K562 (cell line): ENCODE measurements around the gene PPP1R3C. TPM values are rescaled to one million over a fixed set of nuclear protein-coding genes. Genes with fewer than 3 reads are reported as not detected.

ENCODE experiments used
- CBFA2T3 ChIP-seq: fragments of 450-650 bp; IDR thresholded peaks from 2 replicates; pipeline ENCODE4 v1.6.1; 2017
- CTBP1 ChIP-seq: fragments of 450-650 bp; IDR thresholded peaks from 2 replicates; pipeline ENCODE4 v1.6.1; 2016; ENCODE audit warnings: borderline replicate concordance
- FOXJ2 ChIP-seq: fragments of 200-800 bp; sonication (Bioruptor generic); IDR thresholded peaks from 2 replicates; pipeline ENCODE4 v1.6.1; 2016; ENCODE audit warnings: missing genetic modification characterization, missing compliant biosample characterization
- GATAD2B ChIP-seq: fragments of 450-650 bp; IDR thresholded peaks from 2 replicates; pipeline ENCODE4 v1.6.1; 2017; ENCODE audit warnings: mild to moderate bottlenecking, borderline replicate concordance
- KLF6 ChIP-seq: fragments of 250-450 bp; sonication (Bioruptor Pico); IDR thresholded peaks from 2 replicates; pipeline ENCODE4 v1.4.0; 2020; ENCODE audit warnings: mild to moderate bottlenecking, moderate library complexity, borderline replicate concordance
- MNT ChIP-seq, 2 experiments: fragments of 450-650 bp; conservative IDR thresholded peaks; 2 replicates each; pipeline ENCODE4 v1.6.1; 2017; ENCODE audit warnings: mild to moderate bottlenecking in 2 of 2, moderate library complexity in 2 of 2
- NFRKB ChIP-seq: fragments of 450-650 bp; IDR thresholded peaks from 2 replicates; pipeline ENCODE4 v1.6.1; 2016; ENCODE audit warnings: low read depth
- NR4A1 ChIP-seq, 2 experiments: fragments of 250-450 bp in 1 of 2; fragments of 450-650 bp in 1 of 2; sonication (Bioruptor Pico) in 1 of 2; IDR thresholded peaks; 2 replicates each; pipeline versions ENCODE4 v1.4.0 to v1.6.1; 2016 to 2020; ENCODE audit warnings: mild to moderate bottlenecking in 2 of 2, missing compliant biosample characterization in 1 of 2, missing genetic modification characterization in 1 of 2, moderate library complexity in 1 of 2
- POLR2B ChIP-seq: fragments of 450-650 bp; IDR thresholded peaks from 2 replicates; pipeline ENCODE4 v1.6.1; 2018; ENCODE audit warnings: low read depth; ENCODE audit not compliant: partially characterized antibody
- SMAD3 ChIP-seq: fragments of 450-650 bp; formaldehyde crosslinking; conservative IDR thresholded peaks from 2 replicates; pipeline ENCODE4 v1.4.0; 2020; ENCODE audit warnings: mild to moderate bottlenecking
- SP2 ChIP-seq: IDR thresholded peaks from 2 replicates; pipeline ENCODE4 v1.6.1; 2011; ENCODE audit warnings: mild to moderate bottlenecking, low read depth, low read length, moderate library complexity; ENCODE audit not compliant: poor library complexity, severe bottlenecking; ENCODE audit errors: extremely low read depth
- TAL1 ChIP-seq: fragments of 450-650 bp; IDR thresholded peaks from 2 replicates; pipeline ENCODE4 v1.6.1; 2016; ENCODE audit warnings: mild to moderate bottlenecking
- TCFL5 ChIP-seq: fragments of 250-450 bp; sonication (Bioruptor Pico); conservative IDR thresholded peaks from 2 replicates; pipeline ENCODE4 v1.6.1; 2021; ENCODE audit warnings: mild to moderate bottlenecking, moderate library complexity, matching md5 sums
- ZNF41 ChIP-seq: fragments of 250-450 bp; sonication (Bioruptor Pico); conservative IDR thresholded peaks from 2 replicates; pipeline ENCODE4 v1.4.0; 2020; ENCODE audit warnings: mild to moderate bottlenecking
- ZNF778 ChIP-seq: fragments of 450-650 bp; formaldehyde crosslinking; IDR thresholded peaks from 2 replicates; pipeline ENCODE4 v1.4.0; 2020; ENCODE audit warnings: mild to moderate bottlenecking, moderate library complexity
- ZSCAN29 ChIP-seq: fragments of 450-650 bp; IDR thresholded peaks from 2 replicates; pipeline ENCODE4 v1.6.1; 2017
- polyA plus RNA-seq, 8 experiments: library from polyadenylated mRNA; depleted of rRNA in 4 of 8; stranded (reverse) in 5 of 8; unstranded in 3 of 8; fragments of >200 nt; fragmentation: Nextera tagmentation in 2 of 8; fragmentation: Illumina TruSeq in 1 of 8; extraction: Ambion mirVana in 2 of 8; extraction: Trizol in 1 of 8; gene quantifications; 2 replicates each; pipeline versions ENCODE4 v1.2.1 to v1.2.3, GENCODE V29; 2011 to 2014; ENCODE audit warnings: inconsistent platforms in 1 of 8, missing spikeins in 1 of 8
- total RNA-seq, 7 experiments: library from RNA; depleted of rRNA in 6 of 7; stranded (reverse); fragments of >200 nt in 6 of 7; fragmentation: Illumina TruSeq in 2 of 7; extraction: Trizol in 2 of 7; gene quantifications; 2 replicates each; pipeline versions ENCODE4 v1.2.1 to v1.2.3, GENCODE V29; 2011 to 2021; ENCODE audit warnings: low replicate concordance in 1 of 7
- TF ChIP-seq, protein P1 (sequence below), 2 experiments: fragments of 450-650 bp; IDR thresholded peaks; 2 replicates each; pipeline ENCODE4 v1.6.1; 2018; ENCODE audit warnings: mild to moderate bottlenecking in 2 of 2, low read depth in 1 of 2; ENCODE audit not compliant: partially characterized antibody in 2 of 2
- TF ChIP-seq, protein P2 (sequence below): fragments of 200-800 bp; sonication (Bioruptor generic); IDR thresholded peaks from 2 replicates; pipeline ENCODE4 v1.6.1; 2017; ENCODE audit warnings: missing genetic modification characterization, missing compliant biosample characterization

Gene PPP1R3C
- total and polyA plus RNA-seq, 9 of the 15 experiments (the other 6 are each of a cell fraction or from before 2014, with no cell fraction given), result 0.06 to 0.24 (median 0.12) TPM; not detected in 3

- TF ChIP-seq NR4A1 (CRISPR knock-in tag; IDR thresholded peaks at IDR 0.05) (no peak), NR4A1 (tag; IDR thresholded peaks at IDR 0.05) (0 out of 2 replicates have a peak, but pooled peaks have one; percentile 25), NFRKB (peak; percentile 55; the same call in 1 of the 2 replicates), FOXJ2 (tag) (0 out of 2 replicates have a peak, but pooled peaks have one; percentile 38), ZNF778 (CRISPR knock-in tag) (no peak), TAL1 (peak; percentile 15; the same call in 1 of the 2 replicates), TCFL5 (CRISPR knock-in tag) (peak; percentile 42; the same call in 1 of the 2 replicates), SMAD3 (CRISPR knock-in tag) (0 out of 2 replicates have a peak, but pooled peaks have one; percentile 28), CTBP1 (no peak), GATAD2B (peak; percentile 40; the same call in 1 of the 2 replicates), SP2 (no peak), ZSCAN29 (no peak), CBFA2T3 (peak; percentile 35), ZNF41 (CRISPR knock-in tag) (0 out of 2 replicates have a peak, but pooled peaks have one; percentile 7), MNT (conservative IDR thresholded peaks at IDR 0.05) (0 out of 4 replicates have a peak, but pooled peaks of 1 of the 2 experiments have one; percentile 14), KLF6 (CRISPR knock-in tag) (peak; percentile 34; the same call in 1 of the 2 replicates), POLR2B (peak; percentile 25)
- TF ChIP-seq, protein P1, sequence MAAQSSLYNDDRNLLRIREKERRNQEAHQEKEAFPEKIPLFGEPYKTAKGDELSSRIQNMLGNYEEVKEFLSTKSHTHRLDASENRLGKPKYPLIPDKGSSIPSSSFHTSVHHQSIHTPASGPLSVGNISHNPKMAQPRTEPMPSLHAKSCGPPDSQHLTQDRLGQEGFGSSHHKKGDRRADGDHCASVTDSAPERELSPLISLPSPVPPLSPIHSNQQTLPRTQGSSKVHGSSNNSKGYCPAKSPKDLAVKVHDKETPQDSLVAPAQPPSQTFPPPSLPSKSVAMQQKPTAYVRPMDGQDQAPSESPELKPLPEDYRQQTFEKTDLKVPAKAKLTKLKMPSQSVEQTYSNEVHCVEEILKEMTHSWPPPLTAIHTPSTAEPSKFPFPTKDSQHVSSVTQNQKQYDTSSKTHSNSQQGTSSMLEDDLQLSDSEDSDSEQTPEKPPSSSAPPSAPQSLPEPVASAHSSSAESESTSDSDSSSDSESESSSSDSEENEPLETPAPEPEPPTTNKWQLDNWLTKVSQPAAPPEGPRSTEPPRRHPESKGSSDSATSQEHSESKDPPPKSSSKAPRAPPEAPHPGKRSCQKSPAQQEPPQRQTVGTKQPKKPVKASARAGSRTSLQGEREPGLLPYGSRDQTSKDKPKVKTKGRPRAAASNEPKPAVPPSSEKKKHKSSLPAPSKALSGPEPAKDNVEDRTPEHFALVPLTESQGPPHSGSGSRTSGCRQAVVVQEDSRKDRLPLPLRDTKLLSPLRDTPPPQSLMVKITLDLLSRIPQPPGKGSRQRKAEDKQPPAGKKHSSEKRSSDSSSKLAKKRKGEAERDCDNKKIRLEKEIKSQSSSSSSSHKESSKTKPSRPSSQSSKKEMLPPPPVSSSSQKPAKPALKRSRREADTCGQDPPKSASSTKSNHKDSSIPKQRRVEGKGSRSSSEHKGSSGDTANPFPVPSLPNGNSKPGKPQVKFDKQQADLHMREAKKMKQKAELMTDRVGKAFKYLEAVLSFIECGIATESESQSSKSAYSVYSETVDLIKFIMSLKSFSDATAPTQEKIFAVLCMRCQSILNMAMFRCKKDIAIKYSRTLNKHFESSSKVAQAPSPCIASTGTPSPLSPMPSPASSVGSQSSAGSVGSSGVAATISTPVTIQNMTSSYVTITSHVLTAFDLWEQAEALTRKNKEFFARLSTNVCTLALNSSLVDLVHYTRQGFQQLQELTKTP (IDR thresholded peaks at IDR 0.05; ENCODE audit: low read depth in 1 of 2, partially characterized antibody in 2 of 2), result peak in 1 of 2 experiments; percentile 44
- TF ChIP-seq, protein P2, sequence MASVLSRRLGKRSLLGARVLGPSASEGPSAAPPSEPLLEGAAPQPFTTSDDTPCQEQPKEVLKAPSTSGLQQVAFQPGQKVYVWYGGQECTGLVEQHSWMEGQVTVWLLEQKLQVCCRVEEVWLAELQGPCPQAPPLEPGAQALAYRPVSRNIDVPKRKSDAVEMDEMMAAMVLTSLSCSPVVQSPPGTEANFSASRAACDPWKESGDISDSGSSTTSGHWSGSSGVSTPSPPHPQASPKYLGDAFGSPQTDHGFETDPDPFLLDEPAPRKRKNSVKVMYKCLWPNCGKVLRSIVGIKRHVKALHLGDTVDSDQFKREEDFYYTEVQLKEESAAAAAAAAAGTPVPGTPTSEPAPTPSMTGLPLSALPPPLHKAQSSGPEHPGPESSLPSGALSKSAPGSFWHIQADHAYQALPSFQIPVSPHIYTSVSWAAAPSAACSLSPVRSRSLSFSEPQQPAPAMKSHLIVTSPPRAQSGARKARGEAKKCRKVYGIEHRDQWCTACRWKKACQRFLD (CRISPR knock-in tag), result peak; percentile 25; the same call in 1 of the 2 replicates
These were observed 2.9 kb downstream of the PPP1R3C start (continued) for GRCh38 chr10:91629715-91630549.
